NCI-H1092 (cell line): ENCODE data around the gene CAMK2N2.

Source experiments
- DNase-seq: peaks from one replicate; lab custom pipeline; 2025; lab: John Stamatoyannopoulos, UW

Gene CAMK2N2

GRCh38 chr3:184261270-184261853, at the start of gene CAMK2N2:
Gene CAMK2N2 (minus strand): TSS chr3:184261553. CDS start chr3:184261285, 268 bp downstream.
- peak; percentile 83 for DNase-seq

- DNase-seq = no peak
Measured at GRCh38 chr3:184308744-184309143, 47.4 kb upstream of the CAMK2N2 start.

DNA sequence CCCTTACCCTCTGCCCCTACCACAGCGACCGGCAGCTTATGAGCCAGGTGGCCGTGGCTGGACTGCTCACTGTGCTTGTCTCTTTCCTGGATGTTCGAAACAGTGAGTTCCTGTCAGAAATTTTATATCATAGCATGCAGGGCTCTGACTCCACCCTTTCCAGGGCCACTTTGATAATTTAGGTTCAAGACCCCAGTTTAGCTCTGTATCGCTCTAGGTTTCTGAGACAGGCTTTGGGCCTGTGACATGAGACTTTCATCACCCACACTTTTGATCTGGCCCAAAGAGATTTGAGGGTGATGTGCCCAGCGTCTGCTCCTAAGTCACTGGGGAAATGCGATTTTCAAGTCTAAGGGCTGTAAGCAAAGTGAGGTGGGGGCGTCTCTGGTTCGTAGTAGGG, 46.6 kb upstream of the CAMK2N2 start:
- DNase-seq = no peak

DNA sequence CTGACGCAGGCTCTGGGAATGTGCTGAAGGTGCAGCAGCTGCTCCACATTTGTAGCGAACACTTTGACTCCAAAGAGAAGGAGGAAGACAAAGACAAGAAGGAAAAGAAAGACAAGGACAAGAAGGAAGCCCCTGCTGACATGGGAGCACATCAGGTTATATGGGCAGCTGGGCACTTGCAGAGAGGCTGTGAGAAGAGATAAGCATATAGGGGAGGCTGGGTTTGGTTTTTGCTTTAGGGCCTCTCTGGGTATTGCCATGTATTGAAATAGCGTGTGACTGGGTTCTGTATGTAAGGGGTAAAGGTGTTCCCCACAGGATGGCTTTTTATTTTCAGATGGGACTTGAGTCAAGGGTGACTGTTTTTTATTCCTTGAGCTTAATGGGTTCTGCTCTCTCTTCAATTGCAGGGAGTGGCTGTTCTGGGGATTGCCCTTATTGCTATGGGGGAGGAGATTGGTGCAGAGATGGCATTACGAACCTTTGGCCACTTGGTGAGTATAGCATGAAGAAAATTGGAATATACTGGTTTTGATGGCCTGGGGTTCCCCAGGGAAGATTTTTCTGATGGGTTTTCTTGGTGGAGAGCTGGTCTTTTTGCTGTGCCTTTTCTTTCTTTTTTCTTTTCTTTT, 45.1 kb upstream of the CAMK2N2 start:
- no peak for DNase-seq

DNA sequence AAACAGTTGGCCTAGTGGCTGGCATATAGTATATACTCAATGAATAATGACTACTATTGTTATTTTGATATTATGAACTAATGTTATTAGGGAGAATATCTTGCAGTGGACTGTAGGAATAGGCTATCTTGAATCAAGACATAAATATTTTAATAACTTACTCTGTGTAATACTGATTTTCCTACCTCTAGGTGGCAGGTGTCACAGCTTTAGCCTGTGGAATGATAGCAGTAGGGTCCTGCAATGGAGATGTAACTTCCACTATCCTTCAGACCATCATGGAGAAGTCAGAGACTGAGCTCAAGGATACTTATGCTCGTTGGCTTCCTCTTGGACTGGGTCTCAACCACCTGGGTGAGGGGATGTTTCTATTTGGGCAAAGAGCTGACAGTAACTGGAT, 44.2 kb upstream of the CAMK2N2 start:
- no peak for DNase-seq

DNA sequence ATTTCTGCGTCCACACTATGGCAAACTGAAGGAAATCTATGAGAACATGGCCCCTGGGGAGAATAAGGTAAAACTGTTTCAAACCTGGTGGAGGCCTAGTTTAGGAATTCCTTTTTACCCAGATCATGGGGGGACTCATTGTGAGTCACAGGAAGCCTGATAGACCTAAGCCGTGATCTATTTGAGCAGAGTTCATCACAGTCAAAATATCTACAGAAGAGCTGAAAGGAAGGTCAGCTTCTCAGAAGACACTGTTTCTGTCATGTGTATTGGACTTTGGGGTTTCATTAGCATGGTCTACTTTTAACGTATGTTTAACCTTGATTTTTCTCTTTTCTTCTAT, 39.0 kb upstream of the CAMK2N2 start:
- DNase-seq = no peak

DNA sequence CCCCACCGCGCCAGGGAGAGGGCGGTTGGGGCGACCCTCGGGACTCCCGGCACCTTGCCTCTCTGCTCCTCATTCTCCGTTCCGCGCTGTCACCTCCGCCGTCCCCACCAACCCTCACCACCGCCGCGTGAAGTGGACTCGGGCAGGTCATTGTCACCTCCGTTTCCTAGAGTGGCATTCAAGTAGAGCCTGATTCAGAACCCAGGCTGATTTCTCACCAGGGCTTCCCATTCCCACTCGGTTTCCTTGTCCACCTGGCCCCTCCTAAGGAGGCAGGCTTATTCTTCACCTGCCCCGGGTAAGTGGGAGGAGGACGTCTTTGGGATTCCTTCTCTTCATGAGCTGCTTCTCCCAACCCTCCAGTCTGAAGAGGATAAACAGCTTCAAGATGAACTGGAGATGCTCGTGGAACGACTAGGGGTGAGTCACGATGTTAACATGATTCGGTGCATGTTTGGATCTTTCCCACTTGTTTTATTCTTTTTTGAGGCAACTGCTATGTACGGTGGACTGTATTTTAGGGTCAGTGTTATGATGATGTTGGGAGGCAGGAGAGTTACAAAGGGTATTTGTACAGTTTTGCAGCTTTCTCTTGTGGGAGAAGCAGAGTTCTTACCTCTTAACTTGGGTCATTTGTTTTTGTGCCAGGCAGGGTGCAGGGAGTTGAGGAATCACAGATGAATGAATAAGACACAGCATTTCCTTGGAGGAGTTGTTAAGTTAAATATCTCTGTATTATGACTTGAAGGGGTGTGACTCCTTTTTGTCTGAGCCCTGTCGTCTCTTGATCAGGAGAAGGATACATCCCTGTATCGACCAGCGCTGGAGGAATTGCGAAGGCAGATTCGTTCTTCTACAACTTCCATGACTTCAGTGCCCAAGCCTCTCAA, 38.4 kb upstream of the CAMK2N2 start:
- no peak for DNase-seq

GRCh38 chr3:184298759-184299487, 37.6 kb upstream of the CAMK2N2 start, which contains the start of gene PSMD2:
Gene PSMD2 (plus strand): TSS chr3:184299241. CDS start chr3:184299267, 26 bp downstream.
- peak; percentile 97 for DNase-seq

DNA sequence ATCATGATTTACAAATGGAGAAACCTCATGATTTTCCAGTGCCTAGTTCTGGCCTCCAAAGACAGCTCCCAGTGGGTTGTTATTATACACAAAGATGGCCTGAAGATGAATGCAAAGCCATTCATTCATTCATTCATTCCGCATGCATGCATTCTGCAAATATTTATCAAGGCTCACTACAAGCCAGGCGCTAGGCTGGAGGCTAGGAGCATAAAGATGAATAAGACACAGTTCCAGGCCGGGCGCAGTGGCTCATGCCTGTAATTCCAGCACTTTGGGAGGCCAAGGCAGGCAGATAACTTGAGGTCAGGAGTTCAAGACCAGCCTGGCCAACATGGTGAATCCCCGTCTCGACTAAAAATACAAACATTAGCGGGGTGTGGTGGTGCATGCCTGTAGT, 35.3 kb upstream of the CAMK2N2 start:
- no peak for DNase-seq

GRCh38 chr3:184295771-184296170, 34.4 kb upstream of the CAMK2N2 start:
- no peak for DNase-seq

- no peak for DNase-seq
Measured at GRCh38 chr3:184291738-184292445, 30.5 kb upstream of the CAMK2N2 start.

GRCh38 chr3:184291044-184291737, 29.8 kb upstream of the CAMK2N2 start:
- no peak for DNase-seq

GRCh38 chr3:184290331-184290730, 29.0 kb upstream of the CAMK2N2 start:
- no peak for DNase-seq

GRCh38 chr3:184289426-184289938, 28.1 kb upstream of the CAMK2N2 start:
- DNase-seq = peak; percentile 30

- DNase-seq = peak; percentile 67
Measured at GRCh38 chr3:184284696-184285095, 23.3 kb upstream of the CAMK2N2 start.

DNA sequence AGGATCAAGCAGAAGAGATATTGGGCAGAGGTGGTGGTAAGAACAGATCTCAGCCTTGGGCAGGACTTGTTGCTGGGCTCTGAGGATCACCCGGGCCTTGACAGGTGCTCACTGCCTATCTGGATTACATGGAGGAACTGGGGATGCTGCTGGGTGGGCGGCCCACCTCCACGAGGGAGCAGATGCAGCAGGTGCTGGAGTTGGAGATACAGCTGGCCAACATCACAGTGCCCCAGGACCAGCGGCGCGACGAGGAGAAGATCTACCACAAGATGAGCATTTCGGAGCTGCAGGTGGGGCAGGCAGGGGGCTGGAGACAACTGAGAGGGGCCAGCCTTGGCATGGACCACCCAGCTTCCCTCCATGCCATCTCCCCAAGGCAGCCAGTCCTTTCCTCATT, 22.3 kb upstream of the CAMK2N2 start:
- DNase-seq = no peak

GRCh38 chr3:184282941-184283340, 21.6 kb upstream of the CAMK2N2 start:
- DNase-seq = no peak

DNA sequence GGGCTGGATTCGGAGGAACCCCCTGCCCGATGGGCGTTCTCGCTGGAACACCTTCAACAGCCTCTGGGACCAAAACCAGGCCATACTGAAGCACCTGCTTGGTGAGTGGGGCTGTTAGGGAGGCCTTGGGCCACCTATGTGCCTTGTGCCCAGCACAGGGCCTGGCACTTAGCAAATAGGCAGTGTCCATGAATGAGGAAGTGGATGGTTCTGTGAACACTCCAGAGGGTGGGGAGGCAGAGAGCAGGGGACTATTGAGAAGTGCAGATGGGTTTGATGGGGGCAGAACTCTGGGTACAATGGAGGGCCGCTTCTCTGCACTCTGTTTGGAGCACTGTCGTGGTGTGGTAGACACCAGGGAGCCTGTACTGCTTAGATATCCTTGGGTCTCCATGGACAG, 16.0 kb upstream of the CAMK2N2 start:
- DNase-seq = no peak

DNA sequence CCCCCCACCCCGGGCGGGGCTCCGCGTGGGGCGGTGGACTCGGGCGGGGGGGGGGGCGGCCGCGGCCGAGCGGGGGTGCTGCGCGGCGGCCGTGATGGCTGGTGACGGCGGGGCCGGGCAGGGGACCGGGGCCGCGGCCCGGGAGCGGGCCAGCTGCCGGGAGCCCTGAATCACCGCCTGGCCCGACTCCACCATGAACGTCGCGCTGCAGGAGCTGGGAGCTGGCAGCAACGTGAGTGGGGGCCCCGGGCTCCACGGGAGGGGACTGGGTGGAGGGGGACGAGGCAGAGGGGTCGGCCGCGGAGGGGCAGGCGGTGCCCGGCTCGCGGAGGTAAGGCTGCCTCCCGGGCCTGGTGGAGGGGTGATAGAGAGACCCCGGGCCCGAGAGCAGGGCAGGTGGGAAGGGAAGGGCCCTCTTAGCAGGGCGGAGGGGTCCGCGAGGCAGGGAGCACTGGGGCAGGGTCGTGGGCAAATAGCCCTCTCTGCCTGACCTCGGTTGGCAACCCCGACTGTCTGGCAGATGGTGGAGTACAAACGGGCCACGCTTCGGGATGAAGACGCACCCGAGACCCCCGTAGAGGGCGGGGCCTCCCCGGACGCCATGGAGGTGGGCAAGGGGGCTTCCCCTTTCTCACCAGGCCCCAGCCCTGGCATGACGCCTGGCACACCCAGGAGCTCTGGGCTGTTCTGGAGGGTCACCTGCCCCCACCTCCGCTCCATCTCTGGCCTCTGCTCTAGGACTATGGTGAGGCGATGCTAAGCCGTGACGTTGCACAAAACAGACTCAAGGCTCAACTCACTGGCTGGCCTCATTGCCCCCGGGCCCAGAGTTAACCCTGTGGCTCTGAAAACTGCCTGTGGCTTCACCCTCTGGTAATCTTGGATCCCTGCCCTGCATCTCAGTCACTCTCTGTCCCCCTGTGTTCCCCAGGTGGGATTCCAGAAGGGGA, 14.9 kb upstream of the CAMK2N2 start, which contains the start of gene ECE2:
TSS of gene ECE2 (plus strand) at position 62 of the 950 bp plus-strand sequence. CDS start at position 194, 132 bp downstream.
- no peak for DNase-seq

- no peak for DNase-seq
Measured at GRCh38 chr3:184275381-184275701, 14.0 kb upstream of the CAMK2N2 start.
